Rectal smooth muscle tissue (tissue), 1 donor: ENCODE measurements around the gene SRD5A1.

ENCODE experiments used
- H3K27ac ChIP-seq: one replicate; pipeline ENCODE4 v1.7.0; 2013; ENCODE audit warnings: low read depth, low read length, inconsistent platforms
- H3K27me3 ChIP-seq: one replicate; pipeline ENCODE4 v1.7.0; 2013; ENCODE audit warnings: low read length; ENCODE audit not compliant: control insufficient read depth, insufficient read depth
- H3K36me3 ChIP-seq: one replicate; pipeline ENCODE4 v1.7.0; 2013; ENCODE audit warnings: low read length; ENCODE audit not compliant: control insufficient read depth, insufficient read depth
- H3K4me1 ChIP-seq: one replicate; pipeline ENCODE4 v1.7.0; 2013; ENCODE audit warnings: low read length; ENCODE audit not compliant: control insufficient read depth, insufficient read depth
- H3K4me3 ChIP-seq: one replicate; pipeline ENCODE4 v1.7.0; 2013; ENCODE audit warnings: low read length
- H3K9ac ChIP-seq: one replicate; pipeline ENCODE4 v1.7.0; 2013; ENCODE audit warnings: low read length

SRD5A1 gene

GRCh38 chr5:6608016-6608415 is 25.2 kb upstream of the SRD5A1 start:
- Histone ChIP-seq H3K4me1 (no peaks in the 10 kb centered on the region), H3K27ac (no peak overlapping the region), H3K4me3 (no peak overlapping the region), H3K27me3 (no peaks in the 10 kb centered on the region), H3K36me3 (peaks cover 51% of the 10 kb centered on the region), H3K9ac (no peak overlapping the region)

- peaks cover 4% of the 10 kb centered on the region for H3K4me1 ChIP-seq
- H3K27ac ChIP-seq, result no peak overlapping the region
- H3K27me3 ChIP-seq, result no peaks in the 10 kb centered on the region
- H3K36me3 ChIP-seq, result peaks cover 44% of the 10 kb centered on the region
- H3K4me3 ChIP-seq, result no peak overlapping the region
- no peak overlapping the region for H3K9ac ChIP-seq
Observed at GRCh38 chr5:6611334-6612256, 21.6 kb upstream of the SRD5A1 start.

- Histone ChIP-seq H3K27ac (no peak overlapping the region), H3K4me3 (no peak overlapping the region), H3K27me3 (no peaks in the 10 kb centered on the region), H3K9ac (no peak overlapping the region), H3K36me3 (peaks cover 29% of the 10 kb centered on the region), H3K4me1 (peaks cover 4% of the 10 kb centered on the region)
Observed at GRCh38 chr5:6615034-6615815, 18.0 kb upstream of the SRD5A1 start.

- Histone ChIP-seq H3K27me3 (no peaks in the 10 kb centered on the region), H3K9ac (no peak overlapping the region), H3K36me3 (peaks cover 25% of the 10 kb centered on the region), H3K4me1 (peaks cover 4% of the 10 kb centered on the region), H3K27ac (no peak overlapping the region), H3K4me3 (no peak overlapping the region)
Observed at GRCh38 chr5:6616632-6617031, 16.6 kb upstream of the SRD5A1 start.

- Histone ChIP-seq H3K9ac (no peak overlapping the region), H3K4me1 (no peaks in the 10 kb centered on the region), H3K27ac (no peak overlapping the region), H3K27me3 (no peaks in the 10 kb centered on the region), H3K4me3 (no peak overlapping the region), H3K36me3 (peaks cover 17% of the 10 kb centered on the region)
Observed at GRCh38 chr5:6623228-6623627, 10.0 kb upstream of the SRD5A1 start.

- Histone ChIP-seq H3K4me3 (no peak overlapping the region), H3K27me3 (no peaks in the 10 kb centered on the region), H3K9ac (no peak overlapping the region), H3K4me1 (no peaks in the 10 kb centered on the region), H3K36me3 (peaks cover 16% of the 10 kb centered on the region), H3K27ac (no peak overlapping the region)
Observed at GRCh38 chr5:6623941-6624340, 9.3 kb upstream of the SRD5A1 start.

GRCh38 chr5:6626508-6626907 is 6.7 kb upstream of the SRD5A1 start:
- Histone ChIP-seq H3K27ac (no peak overlapping the region), H3K27me3 (no peaks in the 10 kb centered on the region), H3K4me1 (peaks cover 2% of the 10 kb centered on the region), H3K9ac (no peak overlapping the region), H3K36me3 (peaks cover 25% of the 10 kb centered on the region), H3K4me3 (no peak overlapping the region)

GRCh38 chr5:6631441-6631840 is 1.8 kb upstream of the SRD5A1 start:
- H3K4me1 ChIP-seq, result peaks cover 10% of the 10 kb centered on the region
- H3K9ac ChIP-seq, result no peak overlapping the region
- H3K27me3 ChIP-seq, result no peaks in the 10 kb centered on the region
- no peak overlapping the region for H3K27ac ChIP-seq
- H3K36me3 ChIP-seq, result peaks cover 14% of the 10 kb centered on the region
- peak overlapping the region; percentile 66 for H3K4me3 ChIP-seq

GRCh38 chr5:6632324-6632887 is 834 bp upstream of the SRD5A1 start:
- Histone ChIP-seq H3K4me1 (peaks cover 10% of the 10 kb centered on the region), H3K27ac (peak overlapping the region; percentile 95), H3K9ac (peak overlapping the region; percentile 57)

GRCh38 chr5:6633469-6634245 is 417 bp downstream of the SRD5A1 start:
- peak overlapping the region; percentile 95 for H3K27ac ChIP-seq
- peak overlapping the region; percentile 7 for H3K9ac ChIP-seq
- no peaks in the 10 kb centered on the region for H3K27me3 ChIP-seq
- H3K4me1 ChIP-seq, result peaks cover 10% of the 10 kb centered on the region
- H3K36me3 ChIP-seq, result peaks cover 9% of the 10 kb centered on the region
- peak overlapping the region; percentile 66 for H3K4me3 ChIP-seq

More at GRCh38 chr5:6632324-6632887, 834 bp upstream of the SRD5A1 start:
- Histone ChIP-seq H3K27me3 (no peaks in the 10 kb centered on the region), H3K4me3 (peak overlapping the region; percentile 66), H3K36me3 (peaks cover 12% of the 10 kb centered on the region)

GRCh38 chr5:6634306-6634705 is 1.1 kb downstream of the SRD5A1 start:
- no peak overlapping the region for H3K9ac ChIP-seq
- no peaks in the 10 kb centered on the region for H3K27me3 ChIP-seq
- H3K4me1 ChIP-seq, result peaks cover 10% of the 10 kb centered on the region
- peaks cover 6% of the 10 kb centered on the region for H3K36me3 ChIP-seq
- no peak overlapping the region for H3K27ac ChIP-seq
- no peak overlapping the region for H3K4me3 ChIP-seq
